Neural cell (in vitro differentiated cells): ENCODE measurements around the gene CD8B2. TPM values are rescaled to one million over a fixed set of nuclear protein-coding genes. Genes with fewer than 3 reads are reported as not detected.
A peak's percentile ranks its signal among the peaks of the same experiment; 100 is the strongest.
"Not testable (repeated sequence)": the region's sequence is repeated elsewhere in the genome, so short reads cannot be mapped to it uniquely, and the experiment has no call there.

ENCODE experiments used
- H2AFZ ChIP-seq: fragments of 200-600, 300-800 bp; sonication (generic), shearing (Covaris generic); 2 replicates; pipeline ENCODE4 v1.6.0; 2014; ENCODE audit warnings: low read depth, mild to moderate bottlenecking, antibody characterized with exemption, low read length, moderate library complexity
- H3F3A ChIP-seq: fragments of 200-600 bp; shearing (Covaris generic); 2 replicates; pipeline ENCODE4 v1.6.1; 2016; ENCODE audit warnings: mild to moderate bottlenecking, moderate library complexity, mixed read lengths, antibody characterized with exemption, low read length; ENCODE audit not compliant: insufficient read depth, poor library complexity, severe bottlenecking
- H3K27ac ChIP-seq: fragments of 200-600, 300-800 bp; sonication (generic), shearing (Covaris generic); 2 replicates; pipeline ENCODE4 v1.5.1; 2014; ENCODE audit warnings: mild to moderate bottlenecking, low read length, moderate library complexity
- H3K27me3 ChIP-seq: fragments of 300-800, 200-600 bp; sonication (generic), shearing (Covaris generic); 2 replicates; pipeline ENCODE4 v1.6.0; 2014; ENCODE audit warnings: mild to moderate bottlenecking, low read depth, low read length, moderate library complexity; ENCODE audit not compliant: insufficient read depth
- H3K36me3 ChIP-seq: fragments of 300-800, 200-600 bp; sonication (generic), shearing (Covaris generic); 2 replicates; pipeline ENCODE4 v1.5.1; 2014; ENCODE audit warnings: mild to moderate bottlenecking, antibody characterized with exemption, low read length, moderate library complexity; ENCODE audit not compliant: insufficient read depth
- H3K4me2 ChIP-seq: fragments of 300-800, 200-600 bp; sonication (generic), shearing (Covaris generic); 2 replicates; pipeline ENCODE4 v1.6.0; 2014; ENCODE audit warnings: mild to moderate bottlenecking, low read length
- H3K4me3 ChIP-seq: fragments of 300-800, 200-600 bp; sonication (generic), shearing (Covaris generic); 2 replicates; pipeline ENCODE4 v1.5.1; 2014; ENCODE audit warnings: mild to moderate bottlenecking, low read length, moderate library complexity
- H3K79me2 ChIP-seq: fragments of 200-600 bp; shearing (Covaris generic); replicated peaks from 2 replicates; pipeline ENCODE4 v1.6.0; 2014; ENCODE audit warnings: mild to moderate bottlenecking, low read length, moderate library complexity; ENCODE audit not compliant: insufficient read depth
- H3K9ac ChIP-seq: fragments of 300-800, 200-600 bp; sonication (generic), shearing (Covaris generic); 2 replicates; pipeline ENCODE4 v1.6.1; 2016; ENCODE audit warnings: mild to moderate bottlenecking, low read length, mixed read lengths
- H3K9me2 ChIP-seq: fragments of 200-600 bp; shearing (Covaris generic); 2 replicates; pipeline ENCODE4 v1.6.1; 2016; ENCODE audit warnings: mild to moderate bottlenecking, low read length, mixed read lengths; ENCODE audit not compliant: insufficient read depth
- H3K9me3 ChIP-seq: fragments of 200-600, 300-800 bp; sonication (generic), shearing (Covaris generic); 2 replicates; pipeline ENCODE4 v1.6.1; 2016; ENCODE audit warnings: mild to moderate bottlenecking, mixed run types, low read length, moderate library complexity, mixed read lengths
- H4K20me1 ChIP-seq: fragments of 200-600 bp; shearing (Covaris generic); 2 replicates; pipeline ENCODE4 v1.6.1; 2016; ENCODE audit warnings: mild to moderate bottlenecking, mixed run types; ENCODE audit not compliant: insufficient read depth
- RAD21 ChIP-seq: fragments of 450-650 bp; conservative IDR thresholded peaks from 2 replicates; pipeline ENCODE4 v1.6.1; 2014; ENCODE audit warnings: antibody characterized with exemption, mild to moderate bottlenecking, moderate library complexity
- SMC3 ChIP-seq: fragments of 450-650 bp; conservative IDR thresholded peaks from 2 replicates; pipeline ENCODE4 v1.6.1; 2014; ENCODE audit warnings: antibody characterized with exemption, mild to moderate bottlenecking, moderate library complexity; ENCODE audit not compliant: poor library complexity
- polyA minus RNA-seq: library from RNA; depleted of rRNA, polyadenylated mRNA; stranded (reverse); fragments of >200 nt; gene quantifications from 2 replicates; pipeline ENCODE4 v1.2.3, GENCODE V29; 2014
- polyA plus RNA-seq: library from polyadenylated mRNA; depleted of rRNA; stranded (reverse); fragments of >200 nt; gene quantifications from 2 replicates; pipeline ENCODE4 v1.2.3, GENCODE V29; 2014
- TF ChIP-seq, protein P1 (sequence below): fragments of 450-650 bp; IDR thresholded peaks from 2 replicates; pipeline ENCODE4 v1.5.1; 2014; ENCODE audit warnings: antibody characterized with exemption, mild to moderate bottlenecking, moderate library complexity; ENCODE audit not compliant: poor library complexity, severe bottlenecking

Gene CD8B2
- not detected in 2 replicates for polyA plus RNA-seq
- polyA minus RNA-seq = not detected in 2 replicates

DNA sequence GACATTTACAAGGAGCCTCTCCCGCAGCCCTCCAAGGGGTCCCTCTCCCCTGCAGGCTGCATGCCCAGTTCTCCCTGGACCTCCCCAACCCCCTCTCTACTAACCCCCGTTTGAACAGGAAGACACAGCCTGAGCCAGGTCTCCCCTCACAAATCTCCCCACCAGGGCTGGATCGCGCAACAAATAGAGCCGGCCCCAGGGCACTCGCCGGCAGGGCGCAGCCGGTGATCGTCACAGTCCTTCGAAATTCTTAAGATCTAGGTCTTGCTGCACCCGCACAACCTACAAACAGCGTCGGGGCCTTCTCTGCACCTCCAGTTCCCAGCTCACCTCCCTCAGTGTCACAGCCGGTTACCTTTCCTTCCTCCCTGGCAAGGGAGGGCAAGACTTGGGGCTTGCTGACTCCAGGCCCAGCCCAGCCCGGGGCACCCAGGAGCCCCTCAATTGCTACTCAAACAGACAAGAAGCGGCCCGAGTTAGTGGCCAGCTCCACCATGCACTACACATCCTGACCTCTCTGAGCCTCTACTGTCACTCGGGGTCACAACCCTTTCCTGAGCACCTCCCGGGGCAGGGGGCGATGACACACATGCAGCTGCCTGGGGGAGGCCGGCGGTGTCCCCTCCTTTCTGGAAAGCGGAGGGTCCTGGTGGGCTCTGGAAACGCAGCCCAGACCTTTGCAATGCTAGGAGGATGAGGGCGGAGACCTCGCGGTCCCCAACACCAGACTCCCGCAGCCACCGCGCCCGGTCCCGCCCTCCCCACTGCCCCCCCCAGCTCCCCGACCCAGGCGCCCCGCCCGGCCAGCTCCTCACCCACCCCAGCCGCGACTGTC lies at the start of gene CD8B2:
Gene CD8B2, plus strand, starts transcription at position 814 of the 835 bp plus-strand sequence. CDS start 63 bp downstream, outside the sequence.
- H3K79me2 ChIP-seq, H2AFZ ChIP-seq, H3K9me2 ChIP-seq, H3K27ac ChIP-seq, H3K9me3 ChIP-seq, H3K36me3 ChIP-seq, H3F3A ChIP-seq, H3K4me2 ChIP-seq, H3K9ac ChIP-seq, H4K20me1 ChIP-seq, H3K4me3 ChIP-seq: not testable (repeated sequence)
- peaks cover 12% of the 10 kb centered on the region for H3K27me3 ChIP-seq

DNA sequence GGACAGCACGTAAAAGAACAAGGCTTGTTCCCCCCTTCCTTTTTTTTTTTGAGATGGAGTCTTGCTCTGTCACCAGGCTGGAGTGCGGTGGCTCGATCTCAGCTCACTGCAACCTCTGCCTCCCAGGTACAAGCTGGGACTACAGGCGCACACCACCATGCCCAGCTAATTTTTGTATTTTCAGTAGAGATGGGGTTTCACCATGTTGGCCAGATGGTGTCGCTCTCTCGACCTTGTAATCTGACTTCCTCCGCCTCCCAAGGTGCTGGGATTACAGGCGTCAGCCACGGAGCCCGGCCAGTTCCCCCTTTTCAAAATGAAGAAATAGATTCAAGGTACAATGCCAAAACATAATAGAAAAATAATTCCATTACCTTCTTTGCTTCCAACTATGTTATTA lies 25.3 kb upstream of the CD8B2 start:
- H3K4me2 ChIP-seq, H3K9me3 ChIP-seq, H3K27ac ChIP-seq, H3K9ac ChIP-seq, H4K20me1 ChIP-seq, H3K36me3 ChIP-seq, H3K9me2 ChIP-seq, H3F3A ChIP-seq, H3K79me2 ChIP-seq, H3K27me3 ChIP-seq, H3K4me3 ChIP-seq, H2AFZ ChIP-seq: not testable (repeated sequence)

DNA sequence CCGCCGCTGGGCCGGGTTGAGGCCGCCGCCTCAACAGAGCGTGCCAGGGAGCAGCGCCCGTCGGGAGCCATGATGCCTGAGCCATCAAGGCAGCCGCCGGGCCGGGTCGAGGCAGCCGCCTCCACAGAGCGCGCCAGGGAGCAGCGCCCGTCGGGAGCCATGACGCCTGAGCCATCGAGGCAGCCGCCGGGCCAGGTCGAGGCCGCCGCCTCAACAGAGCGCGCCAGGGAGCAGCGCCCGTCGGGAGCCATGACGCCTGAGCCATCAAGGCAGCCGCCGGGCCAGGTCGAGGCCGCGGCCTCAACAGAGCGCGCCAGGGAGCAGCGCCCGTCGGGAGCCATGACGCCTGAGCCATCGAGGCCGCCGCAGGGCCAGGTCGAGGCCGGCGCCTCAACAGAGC lies 19.6 kb upstream of the CD8B2 start:
- H3K36me3 ChIP-seq, H3K9me3 ChIP-seq, H2AFZ ChIP-seq, H3K9ac ChIP-seq, H3K79me2 ChIP-seq, H3K9me2 ChIP-seq, H3K4me2 ChIP-seq, H3K27me3 ChIP-seq, H4K20me1 ChIP-seq, H3K4me3 ChIP-seq, H3F3A ChIP-seq, H3K27ac ChIP-seq: not testable (repeated sequence)

DNA sequence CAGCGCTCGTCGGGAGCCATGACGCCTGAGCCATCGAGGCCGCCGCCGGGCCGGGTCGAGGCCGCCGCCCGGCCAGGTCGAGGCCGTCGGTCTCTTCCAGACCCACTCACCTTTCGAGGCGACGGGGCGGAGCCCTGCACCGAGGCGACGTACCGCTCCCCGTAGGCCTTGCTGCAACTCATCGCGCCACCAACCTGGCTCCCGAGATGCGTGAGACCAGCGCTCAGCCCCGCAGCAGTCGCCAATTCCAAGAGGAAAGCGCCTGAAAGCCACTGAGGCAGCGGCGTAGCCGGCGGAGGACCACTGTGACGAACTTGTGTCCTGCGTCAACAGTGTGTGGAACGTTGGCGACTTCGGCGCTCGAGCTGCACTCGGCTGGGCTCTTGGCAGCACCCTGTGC lies 19.1 kb upstream of the CD8B2 start, which contains the start of gene RGPD3:
Gene RGPD3, minus strand, starts transcription at position 307 of the 400 bp plus-strand sequence. Its CDS starts 125 bp downstream, at position 182.
- H3K36me3 ChIP-seq, H3F3A ChIP-seq, H3K79me2 ChIP-seq: not testable (repeated sequence)

DNA sequence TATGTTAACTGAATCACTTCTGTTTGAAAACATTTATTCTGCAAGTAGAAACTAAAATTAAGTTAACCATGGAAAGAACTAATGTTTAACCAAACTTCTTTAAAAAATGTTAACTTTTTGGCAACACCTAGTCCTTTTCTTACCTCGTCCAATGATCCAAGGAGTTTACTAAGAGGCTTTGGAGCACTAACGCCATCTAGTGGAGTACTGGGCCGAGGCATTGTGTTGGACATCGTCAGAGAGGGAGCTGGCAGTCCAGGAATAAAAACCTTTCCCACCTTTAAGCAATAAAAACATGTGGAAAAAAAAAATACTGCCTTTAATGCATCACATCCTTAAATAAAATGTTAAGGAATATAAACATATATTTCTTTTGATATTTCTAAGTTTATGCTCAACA lies 16.5 kb upstream of the CD8B2 start:
- peak; percentile 68 for TF ChIP-seq SMC3
- TF ChIP-seq, protein P1, sequence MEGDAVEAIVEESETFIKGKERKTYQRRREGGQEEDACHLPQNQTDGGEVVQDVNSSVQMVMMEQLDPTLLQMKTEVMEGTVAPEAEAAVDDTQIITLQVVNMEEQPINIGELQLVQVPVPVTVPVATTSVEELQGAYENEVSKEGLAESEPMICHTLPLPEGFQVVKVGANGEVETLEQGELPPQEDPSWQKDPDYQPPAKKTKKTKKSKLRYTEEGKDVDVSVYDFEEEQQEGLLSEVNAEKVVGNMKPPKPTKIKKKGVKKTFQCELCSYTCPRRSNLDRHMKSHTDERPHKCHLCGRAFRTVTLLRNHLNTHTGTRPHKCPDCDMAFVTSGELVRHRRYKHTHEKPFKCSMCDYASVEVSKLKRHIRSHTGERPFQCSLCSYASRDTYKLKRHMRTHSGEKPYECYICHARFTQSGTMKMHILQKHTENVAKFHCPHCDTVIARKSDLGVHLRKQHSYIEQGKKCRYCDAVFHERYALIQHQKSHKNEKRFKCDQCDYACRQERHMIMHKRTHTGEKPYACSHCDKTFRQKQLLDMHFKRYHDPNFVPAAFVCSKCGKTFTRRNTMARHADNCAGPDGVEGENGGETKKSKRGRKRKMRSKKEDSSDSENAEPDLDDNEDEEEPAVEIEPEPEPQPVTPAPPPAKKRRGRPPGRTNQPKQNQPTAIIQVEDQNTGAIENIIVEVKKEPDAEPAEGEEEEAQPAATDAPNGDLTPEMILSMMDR = peak; percentile 65
- peak; percentile 50 for TF ChIP-seq RAD21
- not testable (repeated sequence) for H3K79me2 ChIP-seq, H3K9me2 ChIP-seq, H3K9ac ChIP-seq, H3K9me3 ChIP-seq, H3F3A ChIP-seq, H2AFZ ChIP-seq, H3K27me3 ChIP-seq, H3K4me2 ChIP-seq, H3K27ac ChIP-seq, H3K36me3 ChIP-seq, H4K20me1 ChIP-seq, H3K4me3 ChIP-seq

More for the DNA sequence above, 19.1 kb upstream of the CD8B2 start, which contains the start of gene RGPD3:
- not testable (repeated sequence) for H2AFZ ChIP-seq, H3K27me3 ChIP-seq, H3K9me3 ChIP-seq, H3K27ac ChIP-seq, H3K4me2 ChIP-seq, H4K20me1 ChIP-seq, H3K9me2 ChIP-seq, H3K9ac ChIP-seq, H3K4me3 ChIP-seq

DNA sequence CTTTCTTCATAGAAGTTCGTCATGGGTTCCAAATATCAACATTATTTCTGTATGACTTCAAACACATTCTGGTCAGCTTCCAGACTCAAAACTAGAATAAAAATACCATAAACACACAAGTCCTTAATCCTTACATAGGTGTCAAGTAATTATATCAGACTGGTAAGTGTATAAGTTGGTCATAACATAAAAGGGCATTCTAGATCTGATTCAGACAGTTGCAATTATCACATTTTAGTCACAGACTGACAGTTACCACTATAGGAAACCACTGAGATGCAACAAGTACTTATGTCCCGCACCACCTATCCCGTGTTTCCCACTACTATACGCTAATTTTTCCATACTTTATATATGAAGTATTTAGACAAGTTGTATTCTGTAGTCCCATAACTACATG lies 9.5 kb upstream of the CD8B2 start:
- H3K4me2 ChIP-seq, H3K4me3 ChIP-seq, H3K9ac ChIP-seq, H3K27me3 ChIP-seq, H3K9me2 ChIP-seq, H4K20me1 ChIP-seq, H3K27ac ChIP-seq, H2AFZ ChIP-seq, H3K36me3 ChIP-seq, H3K79me2 ChIP-seq, H3F3A ChIP-seq, H3K9me3 ChIP-seq: not testable (repeated sequence)

DNA sequence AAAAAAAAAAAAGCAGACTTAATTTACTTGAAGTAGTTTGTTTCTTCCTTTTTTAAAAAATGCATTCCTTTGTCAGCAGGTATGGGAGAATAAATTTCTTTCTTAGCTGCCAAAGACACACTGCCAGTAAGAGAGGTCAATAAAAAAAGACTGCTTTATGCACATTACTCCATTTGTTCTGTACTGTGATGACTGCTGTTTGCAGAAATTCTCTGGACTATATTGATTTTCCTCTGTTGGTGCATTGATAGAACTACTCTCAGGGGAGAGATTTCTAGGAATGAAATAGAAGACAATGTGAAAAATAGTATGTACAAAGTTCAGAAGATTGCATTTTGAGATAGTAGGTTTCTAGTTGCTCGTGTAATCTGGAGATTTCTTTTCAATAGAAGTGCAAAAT lies 7.6 kb upstream of the CD8B2 start:
- not testable (repeated sequence) for H3K27me3 ChIP-seq, H3K36me3 ChIP-seq, H3K79me2 ChIP-seq, H2AFZ ChIP-seq, H3K9ac ChIP-seq, H3K9me3 ChIP-seq, H3K27ac ChIP-seq, H3F3A ChIP-seq, H3K9me2 ChIP-seq, H3K4me2 ChIP-seq, H4K20me1 ChIP-seq, H3K4me3 ChIP-seq
